ENCODE results near the gene ERGIC2.

The ERGIC2 gene

GRCh38 chr12:29416748-29417147 lies 35.8 kb upstream of the ERGIC2 start:
- DNase-seq (ENCODE audit: low read depth in 1 of 2, low spot score in 1 of 2), result no peak
- Histone ChIP-seq H3K27ac (replicated peaks) (no peak overlapping the region), H3K4me3 (replicated peaks; ENCODE audit: insufficient read depth, low read length) (no peak overlapping the region), H3K27me3 (ENCODE audit: insufficient read depth, poor library complexity, severe bottlenecking) (peaks cover 2% of the 10 kb centered on the region)
- no peak for TF ChIP-seq REST (IDR thresholded peaks at IDR 0.05; ENCODE audit: insufficient replicate concordance, low read depth)

DNA sequence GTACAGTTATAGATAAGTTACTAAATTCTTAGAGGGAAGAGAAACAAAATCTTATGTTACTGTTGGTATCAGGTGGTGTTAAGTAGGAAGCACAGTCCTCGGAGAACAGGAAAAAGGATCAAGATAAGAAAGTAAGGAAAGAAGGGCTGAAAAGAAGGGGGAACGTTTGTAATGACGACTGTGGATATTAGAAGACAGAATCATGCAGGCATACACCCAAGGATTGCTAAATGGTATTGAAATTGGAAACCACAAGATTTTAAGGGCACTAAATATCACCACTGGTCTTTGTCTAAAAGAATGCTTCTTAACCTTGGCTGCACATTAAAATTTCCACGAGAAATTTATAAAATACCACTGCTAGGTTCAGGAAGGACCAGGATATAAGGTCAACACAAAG lies 34.1 kb upstream of the ERGIC2 start:
- TF ChIP-seq REST (IDR thresholded peaks at IDR 0.05; ENCODE audit: insufficient replicate concordance, low read depth), result no peak
- no peak for TF ChIP-seq CTCF (IDR thresholded peaks at IDR 0.05; ENCODE audit: insufficient read depth, low read length)
- TF ChIP-seq POLR2AphosphoS5 (IDR thresholded peaks at IDR 0.05; ENCODE audit: low read depth), result no peak
- no peak for TF ChIP-seq GABPA (IDR thresholded peaks at IDR 0.05; ENCODE audit: low read depth)
- TF ChIP-seq SPI1 (IDR thresholded peaks at IDR 0.05; ENCODE audit: borderline replicate concordance, low read depth), result no peak
- H3K4me3 ChIP-seq (replicated peaks; ENCODE audit: insufficient read depth, low read length), result no peak overlapping the region
- DNase-seq (ENCODE audit: low read depth in 1 of 2, low spot score in 1 of 2), result no peak

GRCh38 chr12:29414368-29414767 lies 33.4 kb upstream of the ERGIC2 start:
- Histone ChIP-seq H3K27me3 (ENCODE audit: insufficient read depth, poor library complexity, severe bottlenecking) (peaks cover 2% of the 10 kb centered on the region), H3K27ac (replicated peaks) (no peak overlapping the region), H3K4me3 (replicated peaks; ENCODE audit: insufficient read depth, low read length) (no peak overlapping the region)
- DNase-seq (ENCODE audit: low read depth in 1 of 2, low spot score in 1 of 2), result no peak
- no peak for TF ChIP-seq POLR2AphosphoS5 (IDR thresholded peaks at IDR 0.05; ENCODE audit: low read depth)
- TF ChIP-seq CTCF (IDR thresholded peaks at IDR 0.05; ENCODE audit: insufficient read depth, low read length), result no peak
- no peak for TF ChIP-seq SPI1 (IDR thresholded peaks at IDR 0.05; ENCODE audit: borderline replicate concordance, low read depth)
- TF ChIP-seq REST (IDR thresholded peaks at IDR 0.05; ENCODE audit: insufficient replicate concordance, low read depth), result no peak
- no peak for TF ChIP-seq GABPA (IDR thresholded peaks at IDR 0.05; ENCODE audit: low read depth)

More for the DNA sequence above, 34.1 kb upstream of the ERGIC2 start:
- H3K27me3 ChIP-seq (ENCODE audit: insufficient read depth, poor library complexity, severe bottlenecking), result peaks cover 2% of the 10 kb centered on the region
- no peak overlapping the region for H3K27ac ChIP-seq (replicated peaks)

GRCh38 chr12:29405561-29405960 lies 24.6 kb upstream of the ERGIC2 start:
- TF ChIP-seq SPI1 (IDR thresholded peaks at IDR 0.05; ENCODE audit: borderline replicate concordance, low read depth) (no peak), CTCF (IDR thresholded peaks at IDR 0.05; ENCODE audit: insufficient read depth, low read length) (no peak), REST (IDR thresholded peaks at IDR 0.05; ENCODE audit: insufficient replicate concordance, low read depth) (no peak), POLR2AphosphoS5 (IDR thresholded peaks at IDR 0.05; ENCODE audit: low read depth) (no peak), GABPA (IDR thresholded peaks at IDR 0.05; ENCODE audit: low read depth) (no peak)
- no peak for DNase-seq (ENCODE audit: low read depth in 1 of 2, low spot score in 1 of 2)
- no peaks in the 10 kb centered on the region for H3K27me3 ChIP-seq (ENCODE audit: insufficient read depth, poor library complexity, severe bottlenecking)
- no peak overlapping the region for H3K4me3 ChIP-seq (replicated peaks; ENCODE audit: insufficient read depth, low read length)
- H3K27ac ChIP-seq (replicated peaks), result no peak overlapping the region
